GM23248 (cell line): ENCODE results near the gene SMCO4. TPM values are rescaled to one million over a fixed set of nuclear protein-coding genes. Genes with fewer than 3 reads are reported as not detected.
"Not testable (repeated sequence)": the region's sequence is repeated elsewhere in the genome, so short reads cannot be mapped to it uniquely, and the experiment has no call there.

Experiments
- DNase-seq: peaks from one replicate; pipeline ENCODE4 v3.0.0-alpha.2; 2015
- H2AFZ ChIP-seq: fragments of 200-600 bp; sonication (generic); 2 replicates; pipeline ENCODE4 v1.6.1; 2016; ENCODE audit warnings: antibody characterized with exemption
- H3F3A ChIP-seq: fragments of 200-600 bp; sonication (generic); 2 replicates; pipeline ENCODE4 v1.6.1; 2016; ENCODE audit warnings: mild to moderate bottlenecking, antibody characterized with exemption, mixed run types; ENCODE audit not compliant: insufficient read depth
- H3K27ac ChIP-seq: fragments of 200-600 bp; sonication (generic); 2 replicates; pipeline ENCODE4 v1.5.1; 2016; ENCODE audit warnings: mild to moderate bottlenecking
- H3K27me3 ChIP-seq: fragments of 200-600 bp; sonication (generic); replicated peaks from 2 replicates; pipeline ENCODE4 v1.6.1; 2016; ENCODE audit warnings: mild to moderate bottlenecking; ENCODE audit not compliant: insufficient read depth
- H3K36me3 ChIP-seq: fragments of 200-600 bp; sonication (generic); 2 replicates; pipeline ENCODE4 v1.6.1; 2016; ENCODE audit warnings: low read depth, mild to moderate bottlenecking
- H3K4me1 ChIP-seq: fragments of 200-600 bp; sonication (generic); 2 replicates; pipeline ENCODE4 v1.6.1; 2016; ENCODE audit warnings: mild to moderate bottlenecking; ENCODE audit not compliant: insufficient read depth
- H3K4me2 ChIP-seq: fragments of 200-600 bp; sonication (generic); one replicate; pipeline ENCODE4 v1.6.1; 2016; ENCODE audit warnings: mild to moderate bottlenecking; ENCODE audit not compliant: unreplicated experiment
- H3K4me3 ChIP-seq: fragments of 200-600 bp; sonication (generic); 2 replicates; pipeline ENCODE4 v1.5.1; 2016; ENCODE audit warnings: mild to moderate bottlenecking
- H3K79me2 ChIP-seq: fragments of 200-600 bp; sonication (generic); 2 replicates; pipeline ENCODE4 v1.6.1; 2016; ENCODE audit warnings: mild to moderate bottlenecking; ENCODE audit not compliant: insufficient read depth
- H3K9ac ChIP-seq: fragments of 200-600 bp; sonication (generic); 2 replicates; pipeline ENCODE4 v1.6.1; 2016; ENCODE audit warnings: mild to moderate bottlenecking
- H3K9me2 ChIP-seq: fragments of 200-600 bp; sonication (generic); 2 replicates; pipeline ENCODE4 v1.6.1; 2016; ENCODE audit warnings: mixed run types, mild to moderate bottlenecking, moderate library complexity; ENCODE audit not compliant: insufficient read depth
- H3K9me3 ChIP-seq: fragments of 200-600 bp; sonication (generic); one replicate; pipeline ENCODE4 v1.6.1; 2017; ENCODE audit warnings: low read depth
- H4K20me1 ChIP-seq: fragments of 200-600 bp; sonication (generic); 2 replicates; pipeline ENCODE4 v1.6.0; 2016; ENCODE audit not compliant: insufficient read depth
- EZH2 ChIP-seq: fragments of 200-600 bp; sonication (generic); IDR thresholded peaks from 2 replicates; pipeline ENCODE4 v1.6.1; 2018; ENCODE audit warnings: antibody characterized with exemption, mild to moderate bottlenecking; ENCODE audit not compliant: insufficient read depth, poor library complexity, severe bottlenecking
- EZH2phosphoT487 ChIP-seq: fragments of 200-600 bp; sonication (generic); IDR thresholded peaks from 2 replicates; pipeline ENCODE4 v1.6.1; 2018; ENCODE audit warnings: antibody characterized with exemption, moderate library complexity, mild to moderate bottlenecking, low read depth; ENCODE audit not compliant: insufficient read depth
- WGBS, 2 experiments: methylation state at CpG; one replicate each; pipeline ENCODE4 v1.1.6; 2015 to 2017; ENCODE audit warnings: low lambda C conversion rate in 2 of 2, low coverage in 1 of 2; ENCODE audit errors: missing lambda C conversion rate in 2 of 2; 5-methylcytosine and 5-hydroxymethylcytosine counted together
- in situ Hi-C: fragments of 300-500 bp; cut with MboI; formaldehyde crosslinking; loops from 2 replicates; pipeline ENCODE4 v1.15.0; 2020
- polyA plus RNA-seq: library from polyadenylated mRNA; unstranded; fragments of >200 nt; fragmentation: Nextera tagmentation; extraction: Ambion mirVana; gene quantifications from 2 replicates; pipeline ENCODE4 v1.2.1, GENCODE V29; 2016
- total RNA-seq: library from RNA; depleted of rRNA; stranded (reverse); fragments of >200 nt; shearing (Covaris generic); gene quantifications from 2 replicates; pipeline ENCODE4 v1.2.3, GENCODE V29; 2014

SMCO4 gene
- total and polyA plus RNA-seq, 2 experiments from 2014 or later = 12.9 to 21.1 TPM

- Histone ChIP-seq H3K36me3 (no peaks in the 10 kb centered on the region), H2AFZ (no peak overlapping the region), H3K4me1 (peaks cover 3% of the 10 kb centered on the region; the same call in 1 of the 2 replicates), H3K9me3 (no peaks in the 10 kb centered on the region), H3K9ac (peak overlapping the region; percentile 20; the same call in 1 of the 2 replicates), H3K4me2 (no peak overlapping the region), H3K27me3 (no peaks in the 10 kb centered on the region), H3K79me2 (no peaks in the 10 kb centered on the region), H4K20me1 (no peaks in the 10 kb centered on the region), H3F3A (no peaks in the 10 kb centered on the region), H3K27ac (no peak overlapping the region), H3K9me2 (no peaks in the 10 kb centered on the region), H3K4me3 (no peak overlapping the region)
- peak; percentile 76 for DNase-seq
- in situ Hi-C loops = no loop called here
- 54 to 55% methylated on average over 3 of the region's 3 CpGs for WGBS, 2 experiments
- TF ChIP-seq EZH2phosphoT487 (no peak), EZH2 (no peak)
Observed at GRCh38 chr11:93476796-93477195, 66.4 kb downstream of the SMCO4 start.

- 89 to 92% methylated on average over 1 of the region's 1 CpG for WGBS, 2 experiments
- no peak overlapping the region for H3K9ac ChIP-seq
- H3K9me3 ChIP-seq = no peaks in the 10 kb centered on the region
- H3K27ac ChIP-seq = no peak overlapping the region
- peaks cover 3% of the 10 kb centered on the region; the same call in 1 of the 2 replicates for H3K4me1 ChIP-seq
- no peaks in the 10 kb centered on the region for H3K79me2 ChIP-seq
- no peak overlapping the region for H3K4me3 ChIP-seq
- no peaks in the 10 kb centered on the region for H4K20me1 ChIP-seq
- TF ChIP-seq EZH2 = no peak
- TF ChIP-seq EZH2phosphoT487 = no peak
- no peaks in the 10 kb centered on the region for H3K9me2 ChIP-seq
- no peak overlapping the region for H2AFZ ChIP-seq
- H3F3A ChIP-seq = no peaks in the 10 kb centered on the region
- in situ Hi-C loops = no loop called here
- H3K27me3 ChIP-seq = no peaks in the 10 kb centered on the region
- H3K4me2 ChIP-seq = no peak overlapping the region
- DNase-seq = no peak
- H3K36me3 ChIP-seq = no peaks in the 10 kb centered on the region
Observed at GRCh38 chr11:93474123-93474522, 69.1 kb downstream of the SMCO4 start.

DNA sequence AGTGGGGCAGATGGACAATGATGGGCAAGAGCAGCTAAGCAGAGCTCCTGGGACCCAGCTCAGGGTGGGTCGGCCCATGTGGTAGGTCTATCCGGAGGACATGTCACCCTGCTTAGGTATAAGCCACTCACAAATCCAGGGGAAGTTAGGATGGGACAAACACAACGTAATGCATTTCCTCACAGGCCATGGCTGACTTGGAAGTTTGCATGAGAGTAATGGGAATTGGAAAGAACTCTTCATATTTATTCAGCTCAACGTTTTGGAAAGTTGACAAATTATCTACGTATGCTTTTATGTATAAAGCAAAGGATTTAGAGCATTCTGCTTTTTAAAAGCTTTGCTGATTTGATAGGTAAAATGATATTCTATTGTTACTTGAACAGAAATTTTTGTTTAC is 74.9 kb downstream of the SMCO4 start:
- Histone ChIP-seq H3K79me2 (no peaks in the 10 kb centered on the region), H3K4me3 (no peak overlapping the region), H2AFZ (no peak overlapping the region), H3K27ac (no peak overlapping the region), H3K9me3 (no peaks in the 10 kb centered on the region), H3K4me1 (no peaks in the 10 kb centered on the region), H3K9ac (no peak overlapping the region), H3F3A (no peaks in the 10 kb centered on the region), H3K4me2 (no peak overlapping the region), H4K20me1 (no peaks in the 10 kb centered on the region), H3K36me3 (no peaks in the 10 kb centered on the region), H3K9me2 (no peaks in the 10 kb centered on the region), H3K27me3 (no peaks in the 10 kb centered on the region)
- no peak for DNase-seq
- WGBS, 2 experiments = 41 to 42% methylated on average over 5 of the region's 5 CpGs
- in situ Hi-C loops = no loop called here
- TF ChIP-seq EZH2 = no peak
- no peak for TF ChIP-seq EZH2phosphoT487

DNA sequence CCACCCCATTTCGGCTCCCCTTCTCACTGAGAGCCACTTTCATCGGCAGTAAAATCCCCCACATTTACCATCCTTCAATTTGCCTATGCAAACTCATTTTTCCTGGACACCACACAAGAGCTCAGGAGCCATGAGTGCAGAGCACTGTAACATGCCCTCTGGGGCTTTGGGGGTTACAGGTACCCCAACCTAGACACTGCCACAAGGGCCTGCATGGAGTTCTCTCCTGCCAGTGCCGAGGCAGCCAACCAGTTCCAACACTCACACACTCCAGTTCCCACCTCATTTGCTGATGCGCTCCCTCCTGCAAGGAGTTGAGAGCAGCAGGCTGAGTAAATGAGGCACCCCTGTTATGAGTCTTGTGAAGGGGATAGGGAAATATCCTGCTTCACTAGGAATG is 76.1 kb downstream of the SMCO4 start:
- no peak overlapping the region for H3K4me2 ChIP-seq
- no peaks in the 10 kb centered on the region for H3K9me2 ChIP-seq
- no peak overlapping the region for H3K27ac ChIP-seq
- in situ Hi-C loops = no loop called here
- no peak overlapping the region for H2AFZ ChIP-seq
- no peak overlapping the region for H3K9ac ChIP-seq
- TF ChIP-seq EZH2phosphoT487 (no peak), EZH2 (no peak)
- H3K4me1 ChIP-seq = no peaks in the 10 kb centered on the region
- H3K36me3 ChIP-seq = no peaks in the 10 kb centered on the region
- DNase-seq = no peak
- H4K20me1 ChIP-seq = no peaks in the 10 kb centered on the region
- no peaks in the 10 kb centered on the region for H3K9me3 ChIP-seq
- WGBS, 2 experiments = 21 to 34% methylated on average over 4 of the region's 4 CpGs
- H3K27me3 ChIP-seq = no peaks in the 10 kb centered on the region
- H3F3A ChIP-seq = no peaks in the 10 kb centered on the region
- H3K79me2 ChIP-seq = no peaks in the 10 kb centered on the region
- H3K4me3 ChIP-seq = no peak overlapping the region

- H3K4me1 ChIP-seq = no peaks in the 10 kb centered on the region
- no peak overlapping the region for H3K9ac ChIP-seq
- no peak overlapping the region for H2AFZ ChIP-seq
- H3K9me3 ChIP-seq = no peaks in the 10 kb centered on the region
- no peak overlapping the region for H3K4me3 ChIP-seq
- TF ChIP-seq EZH2 = no peak
- no peak for TF ChIP-seq EZH2phosphoT487
- H3K36me3 ChIP-seq = no peaks in the 10 kb centered on the region
- no peak overlapping the region for H3K27ac ChIP-seq
- in situ Hi-C loops = no loop called here
- H3F3A ChIP-seq = no peaks in the 10 kb centered on the region
- H3K79me2 ChIP-seq = no peaks in the 10 kb centered on the region
- 16 to 17% methylated on average over 3 of the region's 3 CpGs for WGBS, 2 experiments
- no peaks in the 10 kb centered on the region for H3K9me2 ChIP-seq
- no peak overlapping the region for H3K4me2 ChIP-seq
- no peak for DNase-seq
- H4K20me1 ChIP-seq = no peaks in the 10 kb centered on the region
- no peaks in the 10 kb centered on the region for H3K27me3 ChIP-seq
Observed at GRCh38 chr11:93464927-93465540, 78.2 kb downstream of the SMCO4 start.

DNA sequence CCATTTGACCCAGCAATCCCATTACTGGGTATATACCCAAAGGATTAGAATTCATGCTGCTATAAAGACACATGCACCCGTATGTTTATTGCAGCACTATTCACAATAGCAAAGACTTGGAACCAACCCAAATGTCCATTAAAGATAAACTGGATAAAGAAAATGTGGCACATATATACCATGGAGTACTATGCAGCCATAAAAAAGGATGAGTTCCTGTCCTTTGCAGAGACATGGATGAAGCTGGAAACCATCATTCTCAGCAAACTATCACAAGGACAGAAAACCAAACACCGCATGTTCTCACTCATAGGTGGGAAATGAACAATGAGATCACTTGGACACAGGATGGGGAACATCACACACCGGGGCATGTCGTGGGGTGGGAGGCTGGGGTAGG is 79.5 kb downstream of the SMCO4 start:
- H3K9ac ChIP-seq, H3K4me2 ChIP-seq, DNase-seq, H3K27me3 ChIP-seq, H3K9me3 ChIP-seq, H3K27ac ChIP-seq, H3K4me3 ChIP-seq, H3F3A ChIP-seq, H2AFZ ChIP-seq, H4K20me1 ChIP-seq, H3K79me2 ChIP-seq, H3K4me1 ChIP-seq, H3K36me3 ChIP-seq, H3K9me2 ChIP-seq, in situ Hi-C loops: not testable (repeated sequence)
- 70 to 72% methylated on average over 4 of the region's 4 CpGs for WGBS, 2 experiments
